NCI-H2196 treated with DMSO at 0.1 percent for 48 hours (cell line): Measurements from ENCODE around the gene TMPRSS2.
"Not testable (repeated sequence)": the region's sequence is repeated elsewhere in the genome, so short reads cannot be mapped to it uniquely, and the experiment has no call there.

Source experiments
- DNase-seq: peaks from one replicate; lab custom pipeline; 2025; ENCODE audit not compliant: unreplicated experiment; lab: John Stamatoyannopoulos, UW

TMPRSS2 gene

DNA sequence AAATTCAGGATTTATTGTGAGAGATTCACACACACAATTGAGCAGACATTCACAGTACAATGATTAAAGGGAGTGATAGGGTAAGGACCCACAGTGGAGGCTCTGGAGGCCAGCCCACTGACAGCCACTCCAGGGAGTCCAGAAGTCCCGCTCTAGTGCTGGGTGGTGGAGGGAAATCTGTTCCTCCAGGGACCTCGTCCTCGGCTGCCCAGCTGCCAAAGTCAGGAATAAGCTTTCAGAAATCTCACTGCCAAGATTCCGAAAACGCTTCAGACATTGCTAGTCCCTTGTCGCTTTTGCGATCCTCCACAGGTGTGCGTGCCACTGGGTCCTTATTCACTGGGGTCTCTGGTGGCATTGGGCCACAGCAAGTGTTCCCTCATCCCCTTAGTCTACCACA, 79.6 kb downstream of the TMPRSS2 start:
- DNase-seq, result no peak

DNA sequence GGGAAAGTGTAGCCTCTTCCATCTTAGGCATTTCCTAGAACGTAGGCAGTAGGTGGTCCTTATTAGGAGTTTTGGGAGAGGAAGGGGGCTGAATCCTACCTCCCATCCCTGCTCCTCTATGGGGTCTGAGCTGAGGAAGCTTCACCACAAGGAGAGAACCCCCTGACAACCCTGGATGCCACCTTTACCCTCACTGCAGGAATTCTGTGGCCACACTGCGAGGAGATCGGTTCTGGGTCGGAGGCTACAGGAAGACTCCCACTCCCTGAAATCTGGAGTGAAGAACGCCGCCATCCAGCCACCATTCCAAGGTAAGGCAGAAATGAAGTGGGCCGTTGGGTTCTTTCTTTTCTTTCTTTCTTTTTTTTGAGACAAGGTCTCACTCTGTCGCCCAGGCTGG, 80.4 kb downstream of the TMPRSS2 start:
- no peak for DNase-seq

DNA sequence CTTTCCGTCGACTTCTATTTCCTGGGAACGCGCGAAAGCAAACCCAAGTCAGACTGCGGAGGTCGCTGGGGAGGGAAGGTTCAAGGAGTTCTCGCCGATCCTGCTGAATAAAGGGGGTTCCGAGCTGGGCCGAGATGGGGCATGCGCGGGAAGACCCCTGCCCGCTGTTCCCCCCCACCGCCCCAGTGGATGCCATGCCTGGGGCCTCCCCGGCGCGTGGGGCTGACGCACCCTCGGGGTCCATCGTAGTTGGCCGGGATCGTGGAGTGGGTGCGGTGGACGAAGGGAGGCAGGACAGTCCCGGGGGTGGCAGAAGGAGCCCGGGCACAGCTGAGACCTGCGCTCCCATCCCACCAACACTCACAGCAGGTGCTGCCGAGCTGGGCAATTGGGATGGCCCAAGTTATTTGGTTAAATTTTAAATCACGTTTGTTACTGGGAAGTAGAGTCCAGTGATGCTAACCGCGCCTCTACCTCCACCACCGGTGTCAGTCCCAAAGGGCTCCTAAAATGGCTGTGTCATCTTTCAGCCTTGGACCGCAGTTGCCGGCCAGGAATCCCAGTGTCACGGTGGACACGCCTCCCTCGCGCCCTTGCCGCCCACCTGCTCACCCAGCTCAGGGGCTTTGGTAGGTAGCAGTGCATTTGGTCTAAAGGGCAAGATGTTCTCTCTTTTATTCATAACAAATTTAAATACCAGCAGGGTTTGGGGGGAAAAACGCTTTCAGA, 81.1 kb downstream of the TMPRSS2 start:
- DNase-seq, result no peak

DNA sequence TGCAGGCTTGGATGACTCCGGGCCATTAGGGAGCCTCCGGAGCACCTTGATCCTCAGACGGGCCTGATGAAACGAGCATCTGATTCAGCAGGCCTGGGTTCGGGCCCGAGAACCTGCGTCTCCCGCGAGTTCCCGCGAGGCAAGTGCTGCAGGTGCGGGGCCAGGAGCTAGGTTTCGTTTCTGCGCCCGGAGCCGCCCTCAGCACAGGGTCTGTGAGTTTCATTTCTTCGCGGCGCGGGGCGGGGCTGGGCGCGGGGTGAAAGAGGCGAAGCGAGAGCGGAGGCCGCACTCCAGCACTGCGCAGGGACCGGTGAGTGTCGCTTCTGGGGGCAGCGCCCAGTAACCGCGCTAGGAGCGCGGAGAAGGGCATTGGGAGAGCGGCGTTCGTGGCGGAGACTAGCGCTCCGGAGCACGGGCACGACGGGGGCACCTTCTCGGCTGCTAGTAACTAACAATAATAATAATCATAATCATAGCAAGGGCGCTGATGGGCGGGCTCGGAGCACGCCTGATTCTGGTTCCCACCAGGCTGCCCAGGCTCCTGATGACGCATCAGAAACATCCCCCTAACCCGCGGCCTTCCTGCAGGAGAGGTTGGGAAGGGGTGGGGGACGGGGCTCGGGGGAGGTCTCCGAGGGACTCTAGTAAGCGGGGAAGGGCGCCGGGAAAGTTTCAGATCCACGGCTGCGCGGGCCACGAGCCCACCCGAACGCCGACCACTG, 81.8 kb downstream of the TMPRSS2 start, which contains the start of gene MX1:
TSS of gene MX1 (plus strand) at position 286 of the 722 bp plus-strand sequence. CDS start 5,832 bp downstream, outside the sequence.
- no peak for DNase-seq

DNA sequence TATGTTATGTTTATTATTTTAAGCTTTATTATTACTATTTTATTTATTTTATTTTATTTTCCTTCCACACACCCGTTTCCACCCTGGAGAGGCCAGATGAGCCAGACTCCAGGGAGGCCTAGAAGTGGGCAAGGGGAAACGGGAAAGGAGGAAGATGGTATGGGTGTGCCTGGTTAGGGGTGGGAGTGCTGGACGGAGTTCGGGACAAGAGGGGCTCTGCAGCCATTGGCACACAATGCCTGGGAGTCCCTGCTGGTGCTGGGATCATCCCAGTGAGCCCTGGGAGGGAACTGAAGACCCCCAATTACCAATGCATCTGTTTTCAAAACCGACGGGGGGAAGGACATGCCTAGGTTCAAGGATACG, 82.4 kb downstream of the TMPRSS2 start:
- no peak for DNase-seq

DNA sequence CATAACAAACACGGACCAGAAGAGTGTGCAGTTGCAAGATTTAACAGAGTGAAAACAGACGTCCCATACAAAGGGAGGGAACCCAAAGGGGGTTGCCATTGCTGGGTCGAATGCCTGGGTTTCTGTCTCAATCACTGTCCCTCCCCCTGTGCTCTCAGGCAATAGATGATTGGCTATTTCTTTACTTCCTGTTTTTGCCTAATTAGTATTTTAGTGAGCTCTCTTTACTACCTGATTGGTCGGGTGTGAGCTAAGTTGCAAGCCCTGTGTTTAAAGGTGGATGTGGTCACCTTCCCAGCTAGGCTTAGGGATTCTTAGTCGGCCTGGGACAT, 84.7 kb downstream of the TMPRSS2 start:
- not testable (repeated sequence) for DNase-seq

DNA sequence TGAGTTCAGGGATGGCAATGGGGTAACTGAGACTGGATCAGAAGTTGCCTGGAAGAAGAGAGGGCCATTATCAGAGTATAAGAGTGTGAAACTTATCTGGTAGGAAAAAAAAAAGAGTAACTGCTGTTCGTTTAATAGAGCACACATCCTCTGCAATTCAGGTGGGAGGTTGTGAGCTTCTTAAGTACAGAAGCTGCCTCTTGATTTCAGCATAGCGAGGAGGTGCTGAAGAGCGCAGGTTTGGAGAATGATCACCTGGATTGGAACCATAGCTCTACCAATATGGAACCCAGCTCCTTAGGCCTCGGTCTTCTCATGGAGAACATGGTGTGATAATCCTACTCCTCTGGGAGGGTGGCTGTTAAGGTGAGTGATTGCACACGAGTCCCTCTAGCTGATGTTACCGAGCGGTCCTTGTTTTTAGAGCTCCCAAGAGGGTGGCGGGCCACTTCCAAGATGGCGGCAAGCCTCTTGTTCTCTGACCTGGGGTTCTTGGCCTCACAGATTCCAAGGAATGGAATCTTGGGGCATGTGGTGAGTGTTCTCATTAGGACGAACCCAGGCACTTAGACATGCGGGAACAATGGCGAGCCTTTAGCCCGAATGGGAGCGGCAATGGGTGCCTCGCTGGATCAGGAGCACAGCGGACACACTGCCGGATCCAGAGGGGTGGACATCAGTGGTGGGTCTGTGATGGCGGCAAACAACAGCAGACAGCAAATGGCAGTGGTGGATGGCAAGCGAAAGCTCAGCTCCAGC, 85.2 kb downstream of the TMPRSS2 start:
- no peak for DNase-seq

DNA sequence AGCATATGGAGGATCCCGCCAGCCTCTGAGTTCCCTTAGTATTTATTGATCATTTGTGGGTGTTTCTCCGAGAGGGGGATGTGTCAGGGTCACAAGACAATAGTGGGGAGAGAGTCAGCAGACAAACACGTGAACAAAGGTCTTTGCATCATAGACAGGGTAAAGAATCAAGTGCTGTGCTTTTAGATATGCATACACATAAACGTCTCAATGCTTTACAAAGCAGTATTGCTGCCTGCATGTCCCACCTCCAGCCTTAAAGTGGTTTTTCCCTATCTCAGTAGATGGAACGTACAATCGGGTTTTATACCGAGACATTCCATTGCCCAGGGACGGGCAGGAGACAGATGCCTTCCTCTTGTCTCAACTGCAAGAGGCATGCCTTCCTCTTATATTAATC, 87.0 kb downstream of the TMPRSS2 start:
- not testable (repeated sequence) for DNase-seq

DNA sequence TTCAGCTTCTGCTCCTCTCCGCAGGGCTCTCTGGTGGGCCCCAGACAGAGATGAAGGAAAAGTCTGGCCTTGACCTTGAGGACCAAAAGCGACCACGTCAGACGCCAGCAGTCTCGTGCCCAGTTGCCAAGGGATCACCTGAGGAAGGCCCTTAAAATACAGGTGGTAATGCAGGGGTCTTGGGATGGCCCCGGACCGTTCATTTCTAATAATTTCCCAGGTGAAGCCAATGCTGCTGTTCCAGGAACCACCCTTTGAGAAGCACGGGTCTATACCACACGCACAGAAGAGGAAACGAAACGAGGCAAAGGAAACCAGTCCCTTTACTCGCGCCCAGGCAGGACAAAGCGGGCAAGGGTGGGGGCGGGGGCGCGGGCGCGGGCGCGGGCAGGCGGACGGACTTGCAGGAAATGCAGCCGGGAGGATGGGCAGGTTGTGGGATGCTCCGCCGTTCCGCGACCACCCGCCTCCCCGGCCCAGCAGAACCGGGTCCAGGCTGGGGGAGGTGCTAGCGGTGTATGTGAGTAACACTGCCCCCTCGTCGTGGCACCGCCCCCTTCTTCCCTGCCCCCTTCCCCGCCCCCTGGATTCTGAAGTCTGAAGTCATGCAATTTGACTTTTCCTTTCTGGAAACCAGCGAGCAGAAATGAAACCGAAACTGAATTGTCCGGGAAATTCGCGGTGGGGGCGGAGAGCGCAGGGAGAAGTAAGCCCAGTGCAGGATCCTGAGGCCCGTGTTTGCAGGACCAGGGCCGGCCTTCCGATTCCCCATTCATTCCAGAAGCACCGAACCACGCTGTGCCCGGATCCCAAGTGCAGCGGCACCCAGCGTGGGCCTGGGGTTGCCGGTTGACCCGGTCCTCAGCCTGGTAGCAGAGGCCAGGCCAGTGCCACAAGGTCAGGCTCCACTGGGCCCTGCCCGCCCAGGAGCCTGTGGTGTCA, 87.8 kb downstream of the TMPRSS2 start:
- DNase-seq, result peak; percentile 89

DNA sequence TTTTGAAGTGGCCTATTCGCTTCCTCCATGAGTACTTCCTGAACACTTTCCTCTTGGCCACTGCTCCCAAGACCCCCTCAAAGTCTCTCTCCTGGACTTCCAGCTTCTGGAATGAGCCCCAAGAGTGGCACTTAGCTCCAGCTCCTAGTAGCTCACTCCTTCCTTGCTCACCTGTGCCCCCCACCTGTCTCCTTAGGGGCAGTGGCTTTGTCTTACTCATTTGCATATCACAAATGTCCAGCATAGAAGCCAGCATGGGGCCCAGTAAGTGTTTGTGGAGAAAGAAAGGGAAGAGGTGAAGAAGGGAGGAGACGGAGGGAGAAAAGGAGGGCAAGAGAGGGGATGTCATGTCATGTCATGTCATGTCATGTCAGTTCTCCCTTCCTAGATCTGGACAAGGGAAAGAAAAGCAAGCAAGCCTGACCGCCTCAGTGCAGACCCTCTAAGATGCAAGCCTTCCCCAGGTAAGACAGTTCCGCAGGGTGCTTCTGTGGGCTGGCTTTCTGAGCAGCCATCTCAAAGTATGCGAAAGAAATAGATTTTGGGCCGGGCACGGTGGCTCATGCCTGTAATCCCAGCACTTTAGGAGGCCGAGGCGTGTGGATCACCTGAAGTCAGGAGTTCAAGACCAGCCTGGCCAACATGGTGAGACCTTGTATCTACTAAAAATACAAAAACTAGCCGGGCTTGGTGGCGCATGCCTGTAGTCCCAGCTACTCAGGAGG, 88.8 kb downstream of the TMPRSS2 start:
- no peak for DNase-seq

DNA sequence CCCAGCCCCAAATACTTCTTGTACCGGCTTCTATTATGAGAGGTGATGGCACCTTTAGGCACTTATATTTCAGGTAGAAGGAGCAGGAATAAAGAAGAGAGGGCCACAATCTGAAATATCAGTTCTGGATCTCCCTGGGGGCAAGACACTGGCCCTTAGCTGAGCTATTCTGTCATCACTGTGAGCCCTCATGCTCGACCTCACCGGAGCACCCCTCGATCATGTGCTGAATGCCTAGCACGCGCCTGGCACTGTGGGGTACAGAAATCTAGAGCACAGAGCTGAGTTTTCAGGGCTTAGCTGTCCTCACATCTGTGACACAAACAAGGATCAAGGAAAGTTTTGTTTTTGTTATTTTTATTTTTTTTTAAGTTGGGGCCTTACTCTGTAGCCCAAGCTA, 89.6 kb downstream of the TMPRSS2 start:
- no peak for DNase-seq

DNA sequence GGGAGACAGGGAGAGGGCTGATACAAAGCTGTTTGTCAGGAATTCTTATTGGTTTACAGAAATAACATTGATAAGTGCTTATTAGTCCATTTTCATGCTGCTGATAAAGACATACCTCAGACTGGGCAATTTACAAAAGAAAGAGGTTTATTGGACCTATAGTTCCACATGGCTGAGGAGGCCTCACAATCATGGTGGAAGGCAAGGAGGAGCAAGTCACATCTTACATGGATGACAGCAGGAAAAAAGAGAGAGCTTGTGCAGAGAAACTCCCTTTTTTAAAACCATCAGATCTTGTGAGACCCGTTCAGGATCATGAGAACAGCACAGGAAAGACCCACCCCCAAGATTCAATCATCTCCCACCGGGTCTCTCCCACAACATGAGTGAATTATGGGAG, 90.5 kb downstream of the TMPRSS2 start:
- DNase-seq, result not testable (repeated sequence)
